GM12875 (cell line): ENCODE data around the gene CHSY3.

ENCODE experiments used
- H3K4me3 ChIP-seq: one replicate; pipeline ENCODE4 v1.5.1; 2011; ENCODE audit warnings: low read depth, low read length, control low read depth
- TF ChIP-seq, protein P1 (sequence below): IDR thresholded peaks from 2 replicates; pipeline ENCODE4 v1.5.1; 2011; ENCODE audit warnings: low read depth, mild to moderate bottlenecking, control low read depth, inconsistent platforms, low read length, moderate library complexity, borderline replicate concordance; ENCODE audit not compliant: insufficient read depth

CHSY3 gene

DNA sequence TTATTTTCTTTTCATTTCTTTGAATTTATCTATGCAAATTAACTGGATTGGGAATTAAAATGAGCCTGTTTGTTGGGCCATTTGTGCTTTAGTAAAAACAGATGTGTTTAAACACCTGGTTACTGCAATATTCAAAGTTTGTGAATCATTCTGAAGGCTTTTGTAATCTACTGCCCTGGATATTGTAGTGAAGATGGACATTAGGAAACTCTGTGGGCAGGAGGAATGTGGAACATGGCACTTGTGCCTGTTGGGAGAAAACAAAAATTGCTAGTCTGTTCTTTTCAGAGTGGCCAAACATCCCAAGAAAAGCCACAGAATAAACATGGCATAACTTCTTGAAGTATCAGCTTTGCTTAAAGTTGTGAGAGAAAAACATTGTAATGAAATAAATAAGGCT lies 40.8 kb downstream of the CHSY3 start:
- no peak overlapping the region for H3K4me3 ChIP-seq
- TF ChIP-seq, protein P1, sequence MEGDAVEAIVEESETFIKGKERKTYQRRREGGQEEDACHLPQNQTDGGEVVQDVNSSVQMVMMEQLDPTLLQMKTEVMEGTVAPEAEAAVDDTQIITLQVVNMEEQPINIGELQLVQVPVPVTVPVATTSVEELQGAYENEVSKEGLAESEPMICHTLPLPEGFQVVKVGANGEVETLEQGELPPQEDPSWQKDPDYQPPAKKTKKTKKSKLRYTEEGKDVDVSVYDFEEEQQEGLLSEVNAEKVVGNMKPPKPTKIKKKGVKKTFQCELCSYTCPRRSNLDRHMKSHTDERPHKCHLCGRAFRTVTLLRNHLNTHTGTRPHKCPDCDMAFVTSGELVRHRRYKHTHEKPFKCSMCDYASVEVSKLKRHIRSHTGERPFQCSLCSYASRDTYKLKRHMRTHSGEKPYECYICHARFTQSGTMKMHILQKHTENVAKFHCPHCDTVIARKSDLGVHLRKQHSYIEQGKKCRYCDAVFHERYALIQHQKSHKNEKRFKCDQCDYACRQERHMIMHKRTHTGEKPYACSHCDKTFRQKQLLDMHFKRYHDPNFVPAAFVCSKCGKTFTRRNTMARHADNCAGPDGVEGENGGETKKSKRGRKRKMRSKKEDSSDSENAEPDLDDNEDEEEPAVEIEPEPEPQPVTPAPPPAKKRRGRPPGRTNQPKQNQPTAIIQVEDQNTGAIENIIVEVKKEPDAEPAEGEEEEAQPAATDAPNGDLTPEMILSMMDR: no peak

DNA sequence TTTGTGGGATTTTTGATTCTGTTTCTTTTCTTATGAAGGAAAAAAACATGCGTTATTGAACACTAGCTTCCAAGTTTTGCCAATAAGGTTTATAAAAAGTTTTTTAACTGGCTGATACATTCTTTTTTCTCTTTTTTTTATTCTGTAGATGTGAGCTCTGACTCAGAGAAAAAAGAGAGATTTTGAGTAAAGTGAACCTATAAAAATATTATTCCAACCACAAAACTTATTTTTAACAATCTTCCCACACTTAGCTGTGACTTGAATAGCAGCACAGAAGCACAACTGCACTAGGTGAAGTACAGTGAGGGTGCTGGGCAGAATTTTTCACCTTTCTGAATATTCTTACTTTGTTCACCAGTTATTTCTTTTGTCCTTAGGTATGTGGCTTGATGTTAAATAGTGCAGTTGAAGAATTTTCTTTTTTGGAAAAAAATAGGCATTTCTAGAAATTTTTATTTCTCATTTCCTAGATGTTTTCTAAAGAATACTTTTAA lies 41.6 kb downstream of the CHSY3 start:
- H3K4me3 ChIP-seq: no peak overlapping the region
- TF ChIP-seq, protein P1: no peak

DNA sequence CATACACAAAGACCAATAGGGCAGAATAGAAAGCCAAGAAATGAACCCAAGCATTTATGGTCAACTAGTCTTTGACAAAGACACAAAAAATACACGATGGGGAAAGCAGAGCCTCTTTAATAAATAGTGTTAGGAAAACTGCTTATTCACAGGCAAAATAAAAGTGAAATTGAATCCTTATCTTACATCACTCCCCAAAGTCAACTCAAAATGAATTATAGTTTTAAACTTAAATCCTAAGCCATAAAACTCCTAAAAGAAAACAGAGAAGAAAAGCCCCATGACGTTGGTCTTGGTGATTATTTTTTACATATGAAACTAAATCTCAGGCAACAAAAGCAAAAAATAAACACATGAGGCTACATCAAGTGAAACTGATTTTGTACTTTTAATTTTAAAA lies 46.8 kb downstream of the CHSY3 start:
- H3K4me3 ChIP-seq: no peak overlapping the region
- TF ChIP-seq, protein P1: no peak

DNA sequence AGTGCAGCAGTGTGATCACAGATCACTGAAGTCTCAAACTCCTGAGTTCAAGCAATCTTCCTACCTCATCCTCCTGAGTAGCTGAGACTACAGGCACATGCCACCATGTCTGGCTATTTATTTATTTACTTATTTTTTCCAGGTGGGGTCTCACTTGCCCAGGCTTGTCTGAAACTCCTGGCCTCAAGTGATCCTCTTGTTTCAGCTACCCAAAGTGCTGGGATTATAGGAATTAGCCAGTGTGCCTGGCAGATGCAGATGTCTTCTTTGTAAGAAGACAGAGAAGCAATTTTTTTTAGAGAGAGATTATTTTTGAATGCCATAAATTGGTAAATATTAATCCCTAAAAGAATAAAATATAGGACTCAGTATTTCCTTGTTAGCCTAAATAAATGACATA lies 54.3 kb downstream of the CHSY3 start:
- no peak overlapping the region for H3K4me3 ChIP-seq
- TF ChIP-seq, protein P1: no peak

DNA sequence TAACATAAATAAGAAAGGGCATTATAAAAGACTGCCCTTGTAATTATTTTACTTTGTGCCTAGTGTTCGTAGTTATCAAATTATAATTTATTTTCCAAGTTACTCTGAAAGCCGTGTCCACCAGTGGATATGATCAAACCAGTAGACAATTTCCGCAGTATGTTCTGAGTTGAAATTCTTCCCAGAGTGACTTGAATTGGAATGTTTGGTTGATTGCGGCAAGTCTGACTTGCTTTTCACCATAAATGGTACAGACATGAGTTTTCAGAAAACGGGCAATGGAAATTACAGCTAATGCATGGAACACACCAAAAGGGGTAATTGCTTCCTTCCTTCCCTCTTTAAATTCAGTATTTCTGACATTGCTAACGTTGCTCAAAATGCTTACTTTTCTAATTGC lies 56.6 kb downstream of the CHSY3 start:
- H3K4me3 ChIP-seq: no peak overlapping the region
- TF ChIP-seq, protein P1: no peak

DNA sequence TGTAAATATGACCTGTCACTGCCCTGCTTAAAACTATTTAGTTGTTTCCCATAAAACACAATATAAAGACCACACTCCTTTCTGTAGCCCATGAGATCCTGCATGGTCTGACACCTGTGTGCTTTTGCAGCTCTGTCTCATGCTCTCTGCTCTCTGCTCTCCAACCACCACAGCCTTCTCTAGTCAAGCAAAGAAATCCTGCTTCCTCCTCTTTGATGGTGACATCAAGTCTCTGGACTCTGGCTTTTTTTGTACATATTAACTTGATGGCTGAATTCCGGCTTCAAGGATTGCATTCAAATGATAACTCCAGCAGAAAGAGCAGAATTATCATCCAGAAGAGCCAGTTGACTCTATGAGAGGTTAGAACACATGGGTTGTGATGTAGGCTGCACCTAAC lies 58.2 kb downstream of the CHSY3 start:
- TF ChIP-seq, protein P1: no peak

DNA sequence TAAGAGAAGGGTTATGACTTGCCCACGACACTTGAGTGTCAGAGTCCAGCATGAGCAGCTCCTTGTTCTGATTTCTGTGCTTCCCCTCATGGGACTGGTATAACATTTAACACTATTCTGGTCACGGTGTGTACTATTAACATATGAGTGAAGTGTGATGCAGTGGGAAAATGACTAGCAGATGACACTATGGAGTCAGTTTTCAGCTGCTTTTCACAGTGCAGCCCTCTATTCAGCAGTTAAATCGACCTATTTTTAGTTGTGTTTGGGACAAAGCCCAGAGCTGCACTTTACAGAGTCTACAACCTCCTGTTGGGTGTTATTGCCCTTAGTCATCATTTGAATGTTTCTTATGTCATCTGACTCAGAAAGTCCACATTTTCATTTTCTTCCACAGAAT lies 59.1 kb downstream of the CHSY3 start:
- TF ChIP-seq, protein P1: no peak
- no peak overlapping the region for H3K4me3 ChIP-seq

More for the DNA sequence above, 58.2 kb downstream of the CHSY3 start:
- H3K4me3 ChIP-seq: no peak overlapping the region
